ENCODE data around the gene ZRSR2.

DNA sequence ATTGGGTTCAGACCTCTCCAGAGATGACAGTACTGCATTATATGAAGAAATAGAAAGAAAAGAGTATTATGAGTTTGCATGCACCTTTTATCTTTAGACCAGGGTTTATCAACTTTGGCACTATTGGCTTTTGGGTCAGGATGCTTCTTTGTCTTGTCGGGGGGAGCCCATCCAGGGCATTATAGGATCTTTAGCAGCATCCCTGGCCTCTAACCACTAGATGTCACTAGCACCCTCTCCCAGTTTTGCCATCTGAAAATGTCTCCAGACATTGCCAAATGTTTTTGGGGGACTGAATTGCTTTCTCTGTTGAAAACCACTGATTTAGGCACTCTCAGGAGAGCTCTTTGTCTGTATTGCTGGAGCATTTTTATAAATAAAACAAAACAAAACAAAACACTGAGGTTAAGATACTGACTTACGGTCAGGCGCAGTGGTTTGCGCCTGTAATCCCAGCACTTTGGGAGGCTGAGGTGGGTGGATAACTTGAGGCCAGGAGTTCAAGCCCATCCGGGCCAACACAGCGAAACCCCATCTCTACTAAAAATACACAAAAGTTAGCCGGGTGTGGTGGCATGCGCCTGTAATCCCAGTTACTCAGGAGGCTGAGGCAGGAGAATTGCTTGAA lies 28.6 kb upstream of the ZRSR2 start:
- TF ChIP-seq POLR2A (IDR thresholded peaks at IDR 0.05) (no peak), EP300 (IDR thresholded peaks at IDR 0.05; ENCODE audit: low read depth) (no peak), POLR2AphosphoS5 (IDR thresholded peaks at IDR 0.05) (no peak)
- TF ChIP-seq, protein P1, sequence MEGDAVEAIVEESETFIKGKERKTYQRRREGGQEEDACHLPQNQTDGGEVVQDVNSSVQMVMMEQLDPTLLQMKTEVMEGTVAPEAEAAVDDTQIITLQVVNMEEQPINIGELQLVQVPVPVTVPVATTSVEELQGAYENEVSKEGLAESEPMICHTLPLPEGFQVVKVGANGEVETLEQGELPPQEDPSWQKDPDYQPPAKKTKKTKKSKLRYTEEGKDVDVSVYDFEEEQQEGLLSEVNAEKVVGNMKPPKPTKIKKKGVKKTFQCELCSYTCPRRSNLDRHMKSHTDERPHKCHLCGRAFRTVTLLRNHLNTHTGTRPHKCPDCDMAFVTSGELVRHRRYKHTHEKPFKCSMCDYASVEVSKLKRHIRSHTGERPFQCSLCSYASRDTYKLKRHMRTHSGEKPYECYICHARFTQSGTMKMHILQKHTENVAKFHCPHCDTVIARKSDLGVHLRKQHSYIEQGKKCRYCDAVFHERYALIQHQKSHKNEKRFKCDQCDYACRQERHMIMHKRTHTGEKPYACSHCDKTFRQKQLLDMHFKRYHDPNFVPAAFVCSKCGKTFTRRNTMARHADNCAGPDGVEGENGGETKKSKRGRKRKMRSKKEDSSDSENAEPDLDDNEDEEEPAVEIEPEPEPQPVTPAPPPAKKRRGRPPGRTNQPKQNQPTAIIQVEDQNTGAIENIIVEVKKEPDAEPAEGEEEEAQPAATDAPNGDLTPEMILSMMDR (IDR thresholded peaks at IDR 0.05): peak; percentile 30 to 61 (median 46)
